ENCODE measurements around the gene SGMS1. TPM values are rescaled to one million over a fixed set of nuclear protein-coding genes. Genes with fewer than 3 reads are reported as not detected.
A peak's percentile ranks its signal among the peaks of the same experiment; 100 is the strongest.
"Not testable (repeated sequence)": the region's sequence is repeated elsewhere in the genome, so short reads cannot be mapped to it uniquely, and the experiment has no call there.

SGMS1 gene
- 1 to 10 TPM; 8.1 to 8.8 TPM for total RNA-seq

GRCh38 chr10:50623663-50624412, at the start of gene SGMS1:
SGMS1 (minus strand) TSS chr10:50623956; CDS start chr10:50344114, 279,842 bp downstream.
- Mint-ChIP-seq H3K36me3 (ENCODE audit: low read depth) (no peaks in the 10 kb centered on the region), H3K27me3 (ENCODE audit: low read depth) (no peaks in the 10 kb centered on the region), H3K4me3 (peak within 1 kb of the TSS; percentile 88), H3K4me1 (ENCODE audit: low read depth) (peaks cover 35% of the 10 kb centered on the region), H3K9me3 (no peaks in the 10 kb centered on the region), H3K27ac (peak within 1 kb of the TSS; percentile 95)
- intact Hi-C loops (cut with micrococcal nuclease), result loop anchor here (1.0 to 10.0 kb wide), 8 partner anchors 63 to 1085 kb away; partner anchors contain the start of genes CSTF2T, ERCC6, PARG and TIMM23B
- DNase-seq, result peak; percentile 73
- CTCF ChIA-PET, result interaction anchor here (0.6 kb wide), 1 partner anchor 312 kb away, joined by 7 read pairs; no protein-coding TSS in a partner anchor

- H3K27me3 Mint-ChIP-seq (ENCODE audit: low read depth); CTCF ChIA-PET; H3K9me3 Mint-ChIP-seq; H3K4me3 Mint-ChIP-seq; H3K36me3 Mint-ChIP-seq (ENCODE audit: low read depth): not testable (repeated sequence)
- intact Hi-C loops (cut with micrococcal nuclease), result loop anchor here (2.0 kb wide), 1 partner anchor 35 kb away; no protein-coding TSS in a partner anchor
- Mint-ChIP-seq H3K27ac (peak overlapping the region; percentile 54), H3K4me1 (ENCODE audit: low read depth) (peaks cover 15% of the 10 kb centered on the region)
- DNase-seq, result peak; percentile 58
Measured at GRCh38 chr10:50672152-50672551, 48.4 kb upstream of the SGMS1 start.

- H3K36me3 Mint-ChIP-seq (ENCODE audit: low read depth); CTCF ChIA-PET; H3K9me3 Mint-ChIP-seq; H3K4me3 Mint-ChIP-seq; H3K27me3 Mint-ChIP-seq (ENCODE audit: low read depth); DNase-seq: not testable (repeated sequence)
- intact Hi-C loops (cut with micrococcal nuclease), result loop anchor here (2.0 kb wide), 1 partner anchor 35 kb away; no protein-coding TSS in a partner anchor
- peaks cover 15% of the 10 kb centered on the region for H3K4me1 Mint-ChIP-seq (ENCODE audit: low read depth)
- peak overlapping the region; percentile 54 for H3K27ac Mint-ChIP-seq
Measured at GRCh38 chr10:50671645-50672044, 47.9 kb upstream of the SGMS1 start.

GRCh38 chr10:50669957-50670356, 46.2 kb upstream of the SGMS1 start:
- peaks cover 15% of the 10 kb centered on the region for H3K4me1 Mint-ChIP-seq (ENCODE audit: low read depth)
- H3K27ac Mint-ChIP-seq; H3K36me3 Mint-ChIP-seq (ENCODE audit: low read depth); CTCF ChIA-PET; intact Hi-C loops (cut with micrococcal nuclease); H3K27me3 Mint-ChIP-seq (ENCODE audit: low read depth); DNase-seq; H3K4me3 Mint-ChIP-seq; H3K9me3 Mint-ChIP-seq: not testable (repeated sequence)

GRCh38 chr10:50667353-50667752, 43.6 kb upstream of the SGMS1 start:
- CTCF ChIA-PET; H3K36me3 Mint-ChIP-seq (ENCODE audit: low read depth); intact Hi-C loops (cut with micrococcal nuclease); H3K27me3 Mint-ChIP-seq (ENCODE audit: low read depth); DNase-seq; H3K9me3 Mint-ChIP-seq; H3K4me3 Mint-ChIP-seq; H3K27ac Mint-ChIP-seq: not testable (repeated sequence)
- H3K4me1 Mint-ChIP-seq (ENCODE audit: low read depth), result peaks cover 12% of the 10 kb centered on the region

GRCh38 chr10:50662420-50662819, 38.7 kb upstream of the SGMS1 start:
- CTCF ChIA-PET; intact Hi-C loops (cut with micrococcal nuclease); DNase-seq; H3K36me3 Mint-ChIP-seq (ENCODE audit: low read depth); H3K27ac Mint-ChIP-seq; H3K9me3 Mint-ChIP-seq; H3K4me3 Mint-ChIP-seq; H3K27me3 Mint-ChIP-seq (ENCODE audit: low read depth); H3K4me1 Mint-ChIP-seq (ENCODE audit: low read depth): not testable (repeated sequence)

GRCh38 chr10:50661563-50661962, 37.8 kb upstream of the SGMS1 start:
- CTCF ChIA-PET; DNase-seq; H3K27me3 Mint-ChIP-seq (ENCODE audit: low read depth); H3K4me1 Mint-ChIP-seq (ENCODE audit: low read depth); H3K9me3 Mint-ChIP-seq; H3K4me3 Mint-ChIP-seq; H3K36me3 Mint-ChIP-seq (ENCODE audit: low read depth); intact Hi-C loops (cut with micrococcal nuclease); H3K27ac Mint-ChIP-seq: not testable (repeated sequence)

- H3K9me3 Mint-ChIP-seq; H3K4me1 Mint-ChIP-seq (ENCODE audit: low read depth); H3K4me3 Mint-ChIP-seq; H3K27me3 Mint-ChIP-seq (ENCODE audit: low read depth); H3K27ac Mint-ChIP-seq; intact Hi-C loops (cut with micrococcal nuclease); H3K36me3 Mint-ChIP-seq (ENCODE audit: low read depth): not testable (repeated sequence)
- peak; percentile 21 for DNase-seq
- CTCF ChIA-PET, result interaction anchor here (0.8 to 1.3 kb wide), 2 partner anchors 41 to 134 kb away, joined by 3 read pairs; no protein-coding TSS in a partner anchor
Measured at GRCh38 chr10:50659865-50660730, 36.3 kb upstream of the SGMS1 start.

GRCh38 chr10:50659016-50659864, 35.5 kb upstream of the SGMS1 start:
- H3K36me3 Mint-ChIP-seq (ENCODE audit: low read depth); H3K9me3 Mint-ChIP-seq; H3K27me3 Mint-ChIP-seq (ENCODE audit: low read depth); DNase-seq; H3K4me1 Mint-ChIP-seq (ENCODE audit: low read depth); intact Hi-C loops (cut with micrococcal nuclease); H3K27ac Mint-ChIP-seq; H3K4me3 Mint-ChIP-seq: not testable (repeated sequence)
- CTCF ChIA-PET, result interaction anchor here (0.8 to 1.3 kb wide), 2 partner anchors 40 to 133 kb away, joined by 3 read pairs; no protein-coding TSS in a partner anchor

- no peak for DNase-seq
- CTCF ChIA-PET, result no interaction called here
- H3K36me3 Mint-ChIP-seq (ENCODE audit: low read depth), result no peaks in the 10 kb centered on the region
- no peak overlapping the region for H3K27ac Mint-ChIP-seq
- peaks cover 2% of the 10 kb centered on the region for H3K27me3 Mint-ChIP-seq (ENCODE audit: low read depth)
- peaks cover 9% of the 10 kb centered on the region for H3K4me1 Mint-ChIP-seq (ENCODE audit: low read depth)
- H3K4me3 Mint-ChIP-seq, result no peak overlapping the region
- H3K9me3 Mint-ChIP-seq, result no peaks in the 10 kb centered on the region
- intact Hi-C loops (cut with micrococcal nuclease), result no loop called here
Measured at GRCh38 chr10:50658165-50658564, 34.4 kb upstream of the SGMS1 start.

- Mint-ChIP-seq H3K36me3 (ENCODE audit: low read depth) (no peaks in the 10 kb centered on the region), H3K4me1 (ENCODE audit: low read depth) (peaks cover 13% of the 10 kb centered on the region), H3K4me3 (no peak overlapping the region), H3K9me3 (no peaks in the 10 kb centered on the region), H3K27ac (no peak overlapping the region), H3K27me3 (ENCODE audit: low read depth) (peaks cover 2% of the 10 kb centered on the region)
- DNase-seq, result no peak
- intact Hi-C loops (cut with micrococcal nuclease), result loop anchor here (1.0 to 5.0 kb wide), 3 partner anchors 31 to 361 kb away; no protein-coding TSS in a partner anchor
- CTCF ChIA-PET, result interaction anchor here (0.5 to 2.1 kb wide), 7 partner anchors 14 to 287 kb away, joined by 3 to 12 read pairs (median 4); no protein-coding TSS in a partner anchor
Measured at GRCh38 chr10:50653758-50654157, 30.0 kb upstream of the SGMS1 start.

Measured in activated naive CD4-positive, alpha-beta T cell treated with anti-CD3 and anti-CD28 coated beads for 36 hours (primary cell).